H54 (cell line): Measurements from ENCODE around the gene OLFM3.

ENCODE experiments used
- DNase-seq: peaks from one replicate; pipeline ENCODE4 v3.0.0; 2011; ENCODE audit warnings: low spot score, mixed read lengths; ENCODE audit not compliant: insufficient read length
- FAIRE-seq: peaks from 3 replicates; lab custom pipeline; 2011; peaks lifted over from hg19 to GRCh38; lab: Jason Lieb, UNC
- POLR2A ChIP-seq: IDR thresholded peaks from 2 replicates; pipeline ENCODE4 v1.6.1; 2011; ENCODE audit warnings: low read depth, mild to moderate bottlenecking, low read length

Gene OLFM3

DNA sequence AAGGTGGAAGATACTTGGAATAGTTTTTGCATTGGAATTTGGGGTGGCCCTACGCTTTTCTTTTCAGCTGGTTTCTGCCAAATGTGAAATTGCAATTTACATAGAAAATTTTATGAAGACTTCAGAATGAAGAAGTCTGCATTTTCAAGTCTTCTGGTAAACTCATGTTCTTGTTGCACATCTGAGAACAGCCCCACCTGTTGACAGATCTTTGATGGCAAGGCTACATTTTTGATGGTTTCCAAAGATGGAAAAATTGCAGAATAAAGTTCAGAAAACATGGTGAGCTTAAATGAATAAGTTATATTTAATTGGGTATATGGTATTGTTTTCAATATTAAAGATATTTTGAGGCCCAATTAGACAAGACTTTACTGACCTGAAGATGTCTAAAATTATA lies 25.4 kb downstream of the OLFM3 start:
- DNase-seq (no peak), FAIRE-seq (no peak)
- TF ChIP-seq POLR2A, result no peak

GRCh38 chr1:101967871-101968270 lies 28.9 kb downstream of the OLFM3 start:
- no peak for FAIRE-seq
- no peak for DNase-seq
- no peak for TF ChIP-seq POLR2A

DNA sequence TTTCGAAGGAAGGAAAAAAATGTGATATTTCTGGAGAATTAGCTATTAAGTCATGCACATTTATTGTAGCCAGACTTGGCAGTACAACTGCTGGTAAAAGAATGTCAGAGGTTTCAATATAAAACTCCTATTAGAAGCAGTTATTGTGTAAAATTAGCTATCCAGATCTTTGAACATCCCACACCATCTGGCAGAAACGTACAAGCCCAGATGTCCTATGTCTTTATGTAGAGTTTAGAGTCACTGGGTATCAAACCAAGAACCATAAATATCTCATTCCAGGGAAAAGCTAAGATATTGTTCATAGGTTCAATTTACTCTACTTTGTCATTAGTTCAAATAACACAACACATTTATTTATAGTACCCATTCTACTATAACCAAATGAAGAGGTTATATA lies 31.4 kb downstream of the OLFM3 start:
- DNase-seq (no peak), FAIRE-seq (no peak)
- no peak for TF ChIP-seq POLR2A

GRCh38 chr1:101964708-101965107 lies 32.0 kb downstream of the OLFM3 start:
- DNase-seq, result no peak
- FAIRE-seq, result no peak
- no peak for TF ChIP-seq POLR2A

DNA sequence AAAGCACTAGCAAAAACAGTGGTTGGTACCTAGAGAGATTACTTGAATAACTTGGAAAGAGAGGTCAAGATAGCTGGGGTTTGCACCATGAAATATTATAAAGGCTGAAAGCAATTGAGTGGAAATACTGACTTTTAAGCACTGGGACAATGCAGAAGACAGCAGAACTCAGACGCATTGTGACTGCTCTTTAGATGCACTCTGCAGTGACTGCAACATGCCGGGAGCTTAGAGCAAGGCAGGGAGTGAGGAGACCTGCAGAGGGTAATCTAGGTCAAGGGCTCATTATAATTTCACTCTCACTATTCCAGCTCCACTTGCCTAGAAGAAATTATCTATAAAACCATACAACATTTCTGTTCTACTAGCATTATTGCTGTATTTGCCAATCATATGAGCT lies 36.6 kb downstream of the OLFM3 start:
- no peak for TF ChIP-seq POLR2A
- FAIRE-seq (no peak), DNase-seq (no peak)

- DNase-seq (no peak), FAIRE-seq (no peak)
- no peak for TF ChIP-seq POLR2A
Measured at GRCh38 chr1:101959456-101959855, 37.3 kb downstream of the OLFM3 start.

- TF ChIP-seq POLR2A, result no peak
- DNase-seq (no peak), FAIRE-seq (no peak)
Measured at GRCh38 chr1:101957771-101958170, 39.0 kb downstream of the OLFM3 start.

- TF ChIP-seq POLR2A, result no peak
- no peak for FAIRE-seq
- no peak for DNase-seq
Measured at GRCh38 chr1:101953623-101954022, 43.1 kb downstream of the OLFM3 start.

DNA sequence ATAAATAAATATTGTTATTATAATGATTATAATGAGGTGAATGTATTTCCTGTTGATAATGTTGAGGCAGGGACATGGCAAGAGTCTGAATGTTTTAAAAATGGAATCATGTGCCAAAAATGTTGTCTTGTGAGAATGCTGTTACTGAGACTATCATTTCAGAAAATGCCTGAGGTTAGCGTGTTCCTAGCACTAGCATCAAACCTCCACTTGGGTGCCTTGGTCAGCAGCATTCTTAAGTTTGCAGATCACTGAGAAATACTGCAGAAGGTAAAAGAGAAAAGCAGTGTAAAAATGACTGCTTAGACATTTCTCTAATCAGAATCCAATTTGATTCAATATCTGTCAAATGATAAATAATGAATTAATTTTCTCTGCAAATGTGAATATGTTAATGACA lies 50.8 kb downstream of the OLFM3 start:
- DNase-seq, result no peak
- no peak for FAIRE-seq
- no peak for TF ChIP-seq POLR2A

DNA sequence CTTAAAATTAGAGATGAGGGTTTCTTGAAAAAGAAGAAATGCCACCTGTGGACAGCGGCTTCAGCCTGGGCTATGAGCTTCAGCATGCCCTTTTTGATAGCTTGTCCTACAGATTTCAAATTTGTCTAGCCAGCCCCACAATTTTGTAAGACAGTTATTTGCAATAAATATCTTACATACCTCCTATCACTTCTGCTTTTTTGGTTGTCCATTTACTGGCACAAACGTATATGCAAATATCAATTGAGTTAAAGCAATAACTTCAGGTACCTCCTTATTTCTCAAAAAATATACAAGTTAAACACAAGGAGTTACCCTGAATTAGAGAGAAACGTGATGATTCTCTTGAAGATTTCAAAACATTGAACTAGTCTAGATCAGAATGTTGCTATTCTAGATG lies 53.5 kb downstream of the OLFM3 start:
- DNase-seq, result no peak
- FAIRE-seq, result no peak
- TF ChIP-seq POLR2A, result no peak

GRCh38 chr1:101942516-101943193 lies 54.1 kb downstream of the OLFM3 start:
- no peak for DNase-seq
- FAIRE-seq, result no peak
- TF ChIP-seq POLR2A, result no peak

GRCh38 chr1:101938681-101939080 lies 58.0 kb downstream of the OLFM3 start:
- FAIRE-seq, result no peak
- no peak for DNase-seq
- no peak for TF ChIP-seq POLR2A

DNA sequence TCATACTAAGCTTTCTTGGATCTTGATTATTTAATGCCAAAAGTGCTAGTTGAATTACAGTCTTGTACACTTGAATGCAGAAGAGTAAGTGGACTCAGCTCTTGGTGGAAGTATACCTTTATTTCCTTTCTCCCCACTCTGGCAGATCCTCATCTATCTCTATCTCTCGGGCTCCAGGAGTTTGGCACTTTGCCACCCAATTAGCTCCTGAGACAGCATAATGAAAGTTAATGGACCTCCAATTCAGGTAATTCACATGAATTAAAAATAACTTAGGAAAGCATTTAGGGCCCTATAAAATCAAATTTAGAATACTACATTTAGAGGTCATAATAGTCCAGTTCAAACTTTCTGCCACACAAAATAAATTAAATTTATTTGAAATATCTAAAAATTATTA lies 67.4 kb downstream of the OLFM3 start:
- DNase-seq, result no peak
- FAIRE-seq, result no peak
- TF ChIP-seq POLR2A, result no peak

GRCh38 chr1:101928829-101929228 lies 67.9 kb downstream of the OLFM3 start:
- no peak for TF ChIP-seq POLR2A
- FAIRE-seq (no peak), DNase-seq (no peak)

DNA sequence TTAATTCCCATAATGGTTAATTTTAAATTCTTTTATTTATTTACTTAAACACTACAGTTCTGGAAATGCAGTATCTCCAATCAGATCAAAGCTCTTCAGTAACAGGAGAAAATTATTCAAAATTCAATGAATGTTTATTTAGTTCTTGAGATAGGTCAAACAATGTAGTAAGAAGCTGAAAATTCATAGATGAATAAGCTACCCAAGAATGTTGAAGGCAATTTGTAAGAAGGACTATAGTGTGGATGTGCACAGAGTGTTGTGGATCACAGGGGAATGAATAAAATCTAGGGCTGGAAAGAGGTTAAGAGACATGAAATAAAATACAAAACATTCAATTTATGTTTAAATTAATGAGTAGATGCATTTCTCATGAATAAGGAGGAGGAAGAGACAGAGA lies 72.0 kb downstream of the OLFM3 start:
- TF ChIP-seq POLR2A, result no peak
- FAIRE-seq (no peak), DNase-seq (no peak)
